Activated CD4-positive, CD25-positive, alpha-beta regulatory T cell treated with anti-CD3 and anti-CD28 coated beads, Interleukin-2, amount 50 U/mL, for 24 hours (primary cell): Measurements from ENCODE around the gene PHACTR1.

Experiments used
- ATAC-seq, 2 donors: fragments of 150-1000 bp; cut with Tn5 transposase; one replicate each; pipeline ENCODE4 v1.10.0; 2021; ENCODE audit warnings: mild to moderate bottlenecking in 1 of 2, moderate library complexity in 1 of 2

Gene PHACTR1

DNA sequence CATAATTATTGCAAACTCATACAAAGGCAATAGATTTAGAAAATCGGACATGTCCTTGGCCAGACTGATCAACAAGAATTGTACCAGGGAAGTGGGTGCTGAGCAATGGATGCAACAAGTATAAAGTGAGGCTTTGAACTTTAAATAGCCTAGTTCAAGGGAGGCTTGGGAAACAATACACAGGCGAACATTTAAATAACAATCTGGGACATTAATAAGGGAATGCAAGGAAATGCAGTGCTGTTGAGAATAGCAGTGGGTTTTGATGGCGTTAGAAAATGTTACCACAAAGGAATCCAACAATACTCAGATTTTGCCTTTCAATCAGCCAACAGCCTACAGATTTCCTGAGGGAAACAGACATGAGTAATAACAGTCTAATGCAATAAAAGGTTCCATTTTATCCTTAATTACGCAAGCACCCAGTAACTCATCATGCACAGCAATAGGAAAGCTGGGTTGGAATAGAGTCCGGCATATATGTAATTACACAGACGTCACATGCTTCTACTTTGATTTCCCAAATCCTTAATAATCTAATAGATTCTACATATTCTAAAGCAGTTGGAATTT is 134.6 kb downstream of the PHACTR1 start:
- ATAC-seq: no peak

- ATAC-seq: no peak
Measured at GRCh38 chr6:12861603-12862002, 145.0 kb downstream of the PHACTR1 start.

DNA sequence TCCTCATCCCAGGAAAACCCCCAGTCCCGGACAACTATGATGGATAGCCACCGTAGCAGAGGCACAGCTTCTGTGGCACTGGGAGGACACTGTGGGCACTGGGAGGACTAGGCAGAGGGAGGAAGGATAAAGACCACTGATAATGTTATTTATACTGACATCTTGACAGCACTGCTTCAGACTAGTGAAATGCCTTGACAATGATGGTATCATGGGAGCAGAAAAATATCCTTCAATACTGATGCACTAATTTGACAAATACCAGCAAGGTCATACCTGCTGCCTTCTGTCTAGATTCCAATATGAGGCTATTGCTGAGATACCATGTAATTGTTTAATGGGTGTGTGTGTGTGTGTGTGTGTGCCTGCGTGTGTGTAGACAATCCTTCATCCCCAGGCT is 148.6 kb downstream of the PHACTR1 start:
- ATAC-seq: no peak

- ATAC-seq: no peak
Measured at GRCh38 chr6:12865671-12866181, 149.2 kb downstream of the PHACTR1 start.

GRCh38 chr6:12866422-12867029 is 150.0 kb downstream of the PHACTR1 start:
- ATAC-seq: no peak

DNA sequence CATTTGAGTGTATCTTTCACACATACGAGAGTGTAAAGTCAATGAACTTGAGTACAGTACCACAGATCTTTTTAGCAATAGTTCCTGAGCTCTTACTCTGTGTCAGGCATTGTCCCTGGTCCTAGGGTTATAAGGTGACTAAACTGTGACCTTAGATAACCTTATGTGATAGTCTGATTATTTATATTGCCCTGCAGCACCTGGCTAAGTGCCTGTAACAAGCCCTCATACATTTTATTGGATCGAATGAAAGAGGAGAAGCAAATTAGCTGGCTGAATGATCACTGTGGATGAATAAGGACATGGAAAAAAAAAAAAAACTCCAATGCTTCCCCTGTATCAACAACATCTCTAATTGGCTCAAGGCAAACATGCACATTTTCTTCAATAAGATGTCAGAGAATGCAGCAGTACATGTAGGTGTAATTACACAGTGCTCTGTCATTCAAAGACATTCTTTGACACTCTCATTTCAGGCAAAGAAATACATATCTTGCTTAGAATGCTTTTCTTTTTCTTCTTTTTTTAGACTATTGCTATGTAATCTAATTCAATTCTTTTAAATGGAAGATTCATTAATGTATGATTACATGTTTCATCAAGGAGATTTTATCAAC is 153.4 kb downstream of the PHACTR1 start:
- ATAC-seq: no peak

GRCh38 chr6:12873691-12874090 is 157.1 kb downstream of the PHACTR1 start:
- no peak for ATAC-seq

DNA sequence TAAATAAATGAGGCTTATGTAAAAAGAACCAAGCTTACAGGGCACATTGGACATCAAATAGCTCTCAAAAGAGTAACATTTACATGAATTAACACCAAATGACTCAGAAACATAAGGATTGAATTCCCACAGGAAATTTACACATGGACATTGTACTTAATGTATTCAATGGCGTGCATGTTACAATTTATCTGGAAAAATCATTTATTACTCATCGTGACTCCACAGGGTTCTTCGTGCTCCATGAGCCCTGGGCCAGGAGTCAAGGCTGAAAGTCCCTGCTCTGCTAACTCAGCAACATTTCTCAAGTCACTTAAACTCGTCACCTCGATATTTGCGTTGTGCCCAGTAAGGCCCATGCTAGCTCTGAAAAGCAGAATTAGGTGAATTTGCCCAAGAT is 158.5 kb downstream of the PHACTR1 start:
- no peak for ATAC-seq

DNA sequence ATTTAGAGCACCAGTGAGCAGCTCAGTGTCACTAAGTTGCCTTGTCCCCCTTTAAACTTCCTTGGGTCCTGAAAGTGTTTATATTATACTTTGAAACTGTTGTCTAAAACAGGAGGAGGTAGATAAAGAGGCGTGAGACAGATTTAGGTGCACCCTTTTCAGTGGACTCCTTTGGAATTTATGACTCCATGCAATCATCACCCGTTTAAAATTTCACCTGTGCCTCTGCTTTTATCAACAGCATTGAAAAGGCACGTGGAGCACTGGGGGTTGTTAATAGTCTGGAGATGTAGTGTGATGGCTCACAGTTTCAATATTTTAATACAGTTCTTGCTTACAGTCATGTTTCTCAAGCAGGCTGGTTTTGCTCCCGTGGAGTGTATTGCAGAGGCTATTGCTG is 162.2 kb downstream of the PHACTR1 start:
- no peak for ATAC-seq

DNA sequence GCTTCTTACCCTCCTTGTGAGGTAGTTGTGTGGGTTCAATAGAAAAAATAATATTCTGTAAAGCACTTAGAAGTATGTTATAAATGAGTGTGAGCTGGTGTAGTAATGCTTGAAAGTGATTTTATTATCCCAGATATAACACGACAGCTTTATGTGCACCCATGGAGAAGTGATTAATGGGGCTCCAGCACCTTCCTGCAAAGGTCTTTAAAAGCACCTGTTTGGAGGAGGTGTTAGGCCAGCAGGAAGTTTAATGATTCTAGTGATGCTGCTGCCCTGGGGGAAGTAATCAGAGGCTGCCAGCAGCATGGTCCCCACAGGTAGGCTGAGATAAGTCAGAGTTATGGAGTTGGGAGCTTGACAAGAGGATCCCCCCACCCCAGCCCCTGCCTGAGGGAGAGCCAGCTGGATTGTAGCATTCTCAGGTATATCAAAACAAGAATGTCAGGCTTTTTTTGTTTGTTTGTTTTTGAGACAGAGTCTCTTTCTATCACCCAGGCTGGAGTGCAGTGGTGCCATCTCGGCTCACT is 166.3 kb downstream of the PHACTR1 start:
- ATAC-seq: no peak

GRCh38 chr6:12884983-12885382 is 168.4 kb downstream of the PHACTR1 start:
- ATAC-seq: no peak

- ATAC-seq: no peak
Measured at GRCh38 chr6:12886961-12887775, 170.6 kb downstream of the PHACTR1 start.

GRCh38 chr6:12890171-12890790 is 173.7 kb downstream of the PHACTR1 start:
- ATAC-seq: no peak

GRCh38 chr6:12891595-12891994 is 175.0 kb downstream of the PHACTR1 start:
- no peak for ATAC-seq

- ATAC-seq: no peak
Measured at GRCh38 chr6:12892151-12892550, 175.6 kb downstream of the PHACTR1 start.

DNA sequence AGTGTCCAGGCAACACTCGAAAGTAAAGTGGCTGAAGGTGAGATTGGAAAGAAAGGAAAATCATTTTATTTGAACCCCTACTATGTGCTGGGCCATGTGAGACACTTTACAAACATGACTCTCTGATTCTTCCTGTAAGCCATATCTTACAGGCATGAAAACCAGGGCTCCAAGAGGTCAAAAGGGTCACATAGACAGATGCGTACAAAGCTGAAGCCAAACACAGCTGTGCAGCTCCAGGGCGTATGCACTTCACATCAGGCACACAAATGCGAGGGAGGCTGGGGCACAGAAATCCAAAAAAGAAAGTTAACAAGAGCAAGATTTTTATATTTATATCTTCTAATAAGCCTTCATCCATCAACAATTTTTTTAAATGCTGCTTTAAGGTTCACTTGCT is 176.5 kb downstream of the PHACTR1 start:
- ATAC-seq: no peak

DNA sequence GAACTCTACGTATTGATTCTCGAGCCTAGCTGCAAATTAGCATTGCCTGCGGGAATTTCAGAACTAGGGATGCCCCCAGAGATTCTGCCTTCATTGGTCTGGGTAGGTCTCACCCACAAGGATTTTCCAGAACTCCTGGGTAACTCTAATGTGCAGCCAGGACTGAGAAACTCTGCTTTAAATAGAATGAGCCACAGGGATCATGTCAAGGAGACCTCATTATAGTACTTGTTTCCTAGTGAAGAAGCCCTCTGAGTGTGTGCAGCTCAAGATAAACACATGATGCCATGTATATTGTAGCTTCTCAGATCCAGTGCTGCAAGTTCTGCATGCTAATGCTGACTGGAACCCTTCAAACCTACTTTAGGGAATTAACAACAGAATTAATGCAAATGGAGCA is 179.2 kb downstream of the PHACTR1 start:
- no peak for ATAC-seq

DNA sequence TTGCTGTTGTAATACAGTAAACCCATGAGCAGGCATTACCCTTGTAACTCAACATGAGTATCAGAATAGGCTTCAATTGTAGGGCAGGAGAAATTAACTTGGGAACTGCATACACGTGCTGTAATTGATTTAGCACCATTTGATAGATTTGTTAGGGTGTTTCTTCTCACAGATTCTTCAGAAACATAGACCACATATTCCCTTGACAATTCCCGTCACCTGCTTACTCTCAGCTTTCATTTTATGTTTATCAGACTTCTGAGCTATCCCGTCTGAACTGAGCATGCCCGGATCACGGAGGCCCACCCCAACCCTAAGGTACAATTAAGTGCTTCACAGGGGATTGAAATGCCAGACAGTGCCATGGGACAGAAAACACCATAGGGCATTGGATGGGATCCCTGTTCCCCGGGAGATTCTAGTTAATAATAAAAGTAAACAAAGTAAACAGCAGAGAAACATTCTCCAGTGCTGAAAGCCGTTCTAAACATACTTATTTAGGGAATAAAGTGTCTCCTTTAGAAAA is 179.7 kb downstream of the PHACTR1 start:
- no peak for ATAC-seq

GRCh38 chr6:12898603-12899002 is 182.0 kb downstream of the PHACTR1 start:
- ATAC-seq: no peak

GRCh38 chr6:12899046-12899833 is 182.7 kb downstream of the PHACTR1 start:
- ATAC-seq: no peak

DNA sequence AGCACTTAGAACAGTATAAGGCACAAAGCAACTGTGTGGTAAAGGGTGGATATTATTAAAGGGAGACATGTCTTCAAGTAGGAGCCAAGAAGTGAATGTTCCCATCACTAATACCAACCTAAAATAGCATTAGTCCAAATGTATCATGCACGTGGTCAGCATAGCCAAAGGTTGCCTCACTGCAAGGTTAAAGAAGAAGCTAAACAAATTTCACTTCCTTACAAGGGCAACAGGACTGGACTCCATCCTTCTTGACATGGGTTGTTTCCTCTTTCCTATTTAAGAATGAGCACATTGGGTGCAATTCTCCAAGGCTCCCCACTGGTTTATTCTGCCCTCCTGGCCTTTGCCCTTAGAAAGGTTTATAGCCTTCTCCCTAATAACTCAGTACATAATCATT is 186.7 kb downstream of the PHACTR1 start:
- ATAC-seq: no peak

DNA sequence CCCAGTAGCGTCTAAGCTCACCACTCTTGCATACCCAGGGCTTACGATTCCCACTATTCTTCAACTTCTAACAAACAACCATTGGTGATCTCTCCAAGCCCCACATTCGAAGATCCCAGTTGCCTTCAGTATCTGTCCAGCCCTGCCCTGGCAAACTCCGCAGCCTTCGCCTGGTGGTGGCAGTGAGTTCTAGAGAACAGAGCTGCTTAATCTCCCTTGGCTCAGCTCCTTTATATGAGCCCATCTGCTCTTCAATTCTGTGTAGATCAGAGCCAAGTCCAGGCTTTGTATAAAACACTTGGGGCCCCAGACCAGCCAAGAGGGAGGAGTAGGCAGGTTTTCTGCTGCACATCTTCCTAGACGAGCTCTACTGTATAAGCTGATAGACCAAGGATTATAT is 193.3 kb downstream of the PHACTR1 start:
- ATAC-seq: no peak
